NCI-H2196 (cell line): ENCODE data around the gene AKT1S1.
A peak's percentile ranks its signal among the peaks of the same experiment; 100 is the strongest.

Source experiments
- DNase-seq: peaks from one replicate; lab custom pipeline; 2025; ENCODE audit not compliant: unreplicated experiment; lab: John Stamatoyannopoulos, UW

Gene AKT1S1

GRCh38 chr19:49855676-49856573, 21.2 kb downstream of the AKT1S1 start:
- no peak for DNase-seq

GRCh38 chr19:49855277-49855675, 21.9 kb downstream of the AKT1S1 start:
- no peak for DNase-seq

- DNase-seq, result no peak
These were observed 22.5 kb downstream of the AKT1S1 start for GRCh38 chr19:49854378-49855263.

GRCh38 chr19:49853852-49854377, 23.2 kb downstream of the AKT1S1 start:
- no peak for DNase-seq

- DNase-seq, result no peak
These were observed 24.5 kb downstream of the AKT1S1 start for GRCh38 chr19:49852631-49853126.

GRCh38 chr19:49851456-49852259, 25.5 kb downstream of the AKT1S1 start:
- DNase-seq, result no peak

- DNase-seq, result peak; percentile 90
These were observed 26.4 kb downstream of the AKT1S1 start, which contains the start of gene PTOV1 for GRCh38 chr19:49850487-49851342. Gene PTOV1, plus strand, starts transcription at chr19:49851159.

- no peak for DNase-seq
These were observed 27.0 kb downstream of the AKT1S1 start for GRCh38 chr19:49850221-49850486.

- DNase-seq, result no peak
These were observed 27.5 kb downstream of the AKT1S1 start for GRCh38 chr19:49849433-49850220.

GRCh38 chr19:49848938-49849337, 28.2 kb downstream of the AKT1S1 start:
- no peak for DNase-seq

GRCh38 chr19:49847731-49848696, 29.1 kb downstream of the AKT1S1 start:
- DNase-seq, result peak; percentile 15

GRCh38 chr19:49846408-49846807, 30.7 kb downstream of the AKT1S1 start:
- no peak for DNase-seq

GRCh38 chr19:49845414-49845813, 31.7 kb downstream of the AKT1S1 start:
- no peak for DNase-seq

GRCh38 chr19:49844138-49845095, 32.7 kb downstream of the AKT1S1 start:
- DNase-seq, result no peak

GRCh38 chr19:49843265-49843664, 33.9 kb downstream of the AKT1S1 start:
- DNase-seq, result no peak

- DNase-seq, result no peak
These were observed 36.4 kb downstream of the AKT1S1 start for GRCh38 chr19:49840736-49841249.

- DNase-seq, result no peak
These were observed 36.8 kb downstream of the AKT1S1 start for GRCh38 chr19:49840321-49840720.
